GM23248 (cell line): Measurements from ENCODE around the gene RNF224.

Experiments
- EZH2 ChIP-seq: fragments of 200-600 bp; sonication (generic); IDR thresholded peaks from 2 replicates; pipeline ENCODE4 v1.6.1; 2018; ENCODE audit warnings: antibody characterized with exemption, mild to moderate bottlenecking; ENCODE audit not compliant: insufficient read depth, poor library complexity, severe bottlenecking
- EZH2phosphoT487 ChIP-seq: fragments of 200-600 bp; sonication (generic); IDR thresholded peaks from 2 replicates; pipeline ENCODE4 v1.6.1; 2018; ENCODE audit warnings: antibody characterized with exemption, moderate library complexity, mild to moderate bottlenecking, low read depth; ENCODE audit not compliant: insufficient read depth

GRCh38 chr9:137262909-137263285 lies 35.6 kb downstream of the RNF224 start:
- TF ChIP-seq EZH2phosphoT487, result no peak
- no peak for TF ChIP-seq EZH2
